WI38 (cell line): ENCODE data around the gene KRT15.

ENCODE experiments used
- H3K4me3 ChIP-seq: 2 replicates; pipeline ENCODE4 v1.5.1; 2011; ENCODE audit warnings: low read depth, mild to moderate bottlenecking, control low read depth, low read length
- TF ChIP-seq, protein P1 (sequence below): IDR thresholded peaks from 2 replicates; pipeline ENCODE4 v1.5.1; 2012; ENCODE audit warnings: low read depth, mild to moderate bottlenecking, control low read depth, low read length

KRT15 gene

DNA sequence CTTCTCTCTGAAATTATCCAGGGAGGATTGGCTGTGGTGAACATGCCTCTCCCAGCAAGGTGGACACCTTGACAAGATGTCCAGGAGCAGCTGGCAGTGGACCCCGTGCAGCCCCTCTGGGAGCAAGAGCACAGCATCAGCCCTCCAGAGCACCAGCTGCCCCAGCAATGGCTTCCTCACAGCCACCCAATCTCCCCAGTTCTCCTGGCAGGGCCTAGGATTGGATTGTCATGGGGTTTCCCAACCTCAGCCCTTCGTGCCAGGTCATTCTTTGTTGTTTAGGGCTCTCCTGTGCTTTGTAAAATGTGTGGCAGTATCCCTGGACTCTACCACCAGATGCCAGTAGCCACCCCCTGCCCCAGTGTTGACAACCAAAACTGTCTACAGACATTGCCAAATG, 27.2 kb downstream of the KRT15 start:
- H3K4me3 ChIP-seq: no peak overlapping the region
- TF ChIP-seq, protein P1, sequence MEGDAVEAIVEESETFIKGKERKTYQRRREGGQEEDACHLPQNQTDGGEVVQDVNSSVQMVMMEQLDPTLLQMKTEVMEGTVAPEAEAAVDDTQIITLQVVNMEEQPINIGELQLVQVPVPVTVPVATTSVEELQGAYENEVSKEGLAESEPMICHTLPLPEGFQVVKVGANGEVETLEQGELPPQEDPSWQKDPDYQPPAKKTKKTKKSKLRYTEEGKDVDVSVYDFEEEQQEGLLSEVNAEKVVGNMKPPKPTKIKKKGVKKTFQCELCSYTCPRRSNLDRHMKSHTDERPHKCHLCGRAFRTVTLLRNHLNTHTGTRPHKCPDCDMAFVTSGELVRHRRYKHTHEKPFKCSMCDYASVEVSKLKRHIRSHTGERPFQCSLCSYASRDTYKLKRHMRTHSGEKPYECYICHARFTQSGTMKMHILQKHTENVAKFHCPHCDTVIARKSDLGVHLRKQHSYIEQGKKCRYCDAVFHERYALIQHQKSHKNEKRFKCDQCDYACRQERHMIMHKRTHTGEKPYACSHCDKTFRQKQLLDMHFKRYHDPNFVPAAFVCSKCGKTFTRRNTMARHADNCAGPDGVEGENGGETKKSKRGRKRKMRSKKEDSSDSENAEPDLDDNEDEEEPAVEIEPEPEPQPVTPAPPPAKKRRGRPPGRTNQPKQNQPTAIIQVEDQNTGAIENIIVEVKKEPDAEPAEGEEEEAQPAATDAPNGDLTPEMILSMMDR: no peak

DNA sequence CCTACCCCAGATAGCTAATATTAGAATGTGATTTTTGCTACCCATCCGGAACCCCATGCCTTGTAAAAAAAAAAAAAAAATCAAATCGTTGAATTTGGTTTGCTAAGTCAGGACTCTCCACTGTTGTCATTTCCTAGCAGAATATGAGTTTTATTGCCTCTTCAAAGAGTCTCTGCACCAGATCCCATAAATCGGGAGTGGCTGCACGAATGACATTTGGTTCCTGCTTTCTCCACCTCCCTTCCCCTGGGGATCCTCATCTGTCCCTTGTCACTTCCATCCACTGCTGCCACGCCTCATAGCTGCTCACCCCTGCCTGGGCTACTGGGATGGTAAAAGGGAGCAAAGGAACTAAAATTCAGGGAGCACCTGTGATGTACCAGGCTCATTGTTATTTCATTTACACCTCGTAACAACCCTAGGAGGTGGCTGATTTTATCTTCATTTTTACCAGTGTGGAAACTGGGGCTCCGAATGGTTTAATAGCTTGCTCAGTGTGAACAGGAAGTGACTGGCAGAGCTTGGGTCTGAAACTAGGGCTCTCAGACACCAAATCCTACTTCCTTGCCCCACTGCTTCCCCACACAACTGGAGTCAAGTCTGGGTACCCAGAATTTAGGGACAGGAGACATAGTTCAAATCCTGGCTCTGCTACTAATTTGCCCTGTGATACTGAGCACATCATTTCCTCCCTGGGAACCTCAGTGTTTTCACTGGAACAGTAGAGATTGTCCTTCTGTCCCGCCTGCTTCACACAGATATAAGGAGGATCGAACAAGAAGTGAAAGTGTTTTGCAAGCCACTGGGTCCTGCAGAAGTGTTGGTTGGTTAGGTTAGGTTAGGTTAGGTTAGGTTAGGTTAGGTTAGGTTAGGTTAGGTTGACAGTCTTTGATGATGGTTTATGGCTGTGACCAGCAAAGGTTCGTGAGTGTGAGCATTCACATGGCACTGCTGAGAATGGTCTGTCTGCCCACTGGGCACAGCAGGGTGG, 28.4 kb downstream of the KRT15 start:
- H3K4me3 ChIP-seq: no peak overlapping the region
- TF ChIP-seq, protein P1: no peak

DNA sequence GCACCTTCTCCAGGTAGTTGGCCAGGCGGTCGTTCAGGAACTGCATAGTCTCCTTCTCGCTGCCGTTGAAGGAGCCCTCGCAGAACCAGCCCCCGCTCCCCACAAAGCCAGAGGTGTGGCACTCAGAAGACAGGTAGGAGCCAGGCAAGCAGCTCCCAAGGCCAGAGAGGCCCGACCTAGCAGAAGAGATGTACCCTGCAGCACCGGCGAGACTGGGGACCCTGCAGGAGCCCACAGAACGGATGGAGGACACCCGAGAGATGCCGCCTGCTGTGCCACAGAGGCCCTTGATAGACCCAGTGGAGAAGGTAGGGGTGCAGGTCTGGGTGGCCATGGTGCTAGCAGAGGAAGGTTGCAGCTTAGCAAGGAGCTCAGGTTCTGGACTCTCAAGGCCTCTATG, 29.2 kb downstream of the KRT15 start, which contains the start of gene KRT36:
Gene KRT36 (minus strand): TSS at position 380 of the 400 bp plus-strand sequence. CDS start 46 bp downstream, at position 334.
- TF ChIP-seq, protein P1: no peak
- H3K4me3 ChIP-seq: no peak within 1 kb of the TSS

DNA sequence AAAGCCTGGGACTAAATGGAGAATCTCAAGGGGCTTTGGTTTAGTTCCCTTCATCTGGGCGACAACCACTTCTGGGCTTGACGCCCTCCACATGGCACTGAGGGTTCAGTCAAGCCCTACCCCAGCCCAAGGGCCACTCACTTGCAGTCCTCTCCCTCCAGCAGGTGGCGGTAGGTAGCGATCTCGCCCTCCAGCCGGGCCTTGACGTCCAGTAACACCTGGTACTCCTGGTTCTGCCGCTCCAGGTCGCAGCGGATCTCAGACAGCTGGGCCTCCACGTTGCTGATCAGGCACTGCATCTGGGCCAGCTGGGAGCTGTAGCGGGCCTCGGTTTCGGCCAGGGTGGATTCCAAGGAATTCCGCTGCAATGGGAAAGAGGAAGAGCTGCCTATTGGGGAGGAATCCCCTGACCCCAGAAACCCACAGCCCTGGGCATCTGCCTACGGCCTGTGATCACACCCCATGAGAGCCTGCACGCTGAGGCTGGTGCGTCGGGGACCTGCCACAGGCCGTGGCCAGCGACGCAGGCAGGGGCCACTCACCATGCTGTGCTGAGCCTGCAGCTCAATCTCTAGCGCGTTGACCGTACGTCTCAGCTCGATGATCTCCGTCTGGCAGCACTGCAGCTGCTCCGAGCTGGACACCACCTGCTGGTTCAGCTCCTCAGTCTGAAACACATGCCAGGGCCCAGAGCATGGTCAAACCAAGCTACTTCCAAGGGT, 31.7 kb downstream of the KRT15 start:
- TF ChIP-seq, protein P1: no peak
- no peak overlapping the region for H3K4me3 ChIP-seq

DNA sequence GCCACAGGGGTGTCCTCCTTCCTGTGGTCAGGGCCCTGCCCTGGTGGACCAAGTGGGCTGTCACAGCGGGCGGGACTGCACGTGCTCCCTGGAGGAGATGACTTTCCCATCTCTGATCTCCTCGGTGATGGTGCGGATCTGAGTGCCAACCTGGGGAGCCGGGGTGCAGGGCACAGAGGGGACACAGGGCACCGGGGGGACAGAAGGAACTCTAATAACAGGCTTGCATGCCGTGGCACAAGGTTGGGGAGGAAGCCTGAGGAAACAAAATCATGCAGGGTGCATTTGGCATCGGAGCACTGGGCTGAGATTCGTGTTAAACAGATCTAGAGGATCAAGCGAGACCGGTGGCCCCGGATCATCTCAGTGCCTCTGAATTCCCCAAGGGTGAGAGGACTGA, 32.4 kb downstream of the KRT15 start:
- TF ChIP-seq, protein P1: no peak
- H3K4me3 ChIP-seq: no peak overlapping the region

DNA sequence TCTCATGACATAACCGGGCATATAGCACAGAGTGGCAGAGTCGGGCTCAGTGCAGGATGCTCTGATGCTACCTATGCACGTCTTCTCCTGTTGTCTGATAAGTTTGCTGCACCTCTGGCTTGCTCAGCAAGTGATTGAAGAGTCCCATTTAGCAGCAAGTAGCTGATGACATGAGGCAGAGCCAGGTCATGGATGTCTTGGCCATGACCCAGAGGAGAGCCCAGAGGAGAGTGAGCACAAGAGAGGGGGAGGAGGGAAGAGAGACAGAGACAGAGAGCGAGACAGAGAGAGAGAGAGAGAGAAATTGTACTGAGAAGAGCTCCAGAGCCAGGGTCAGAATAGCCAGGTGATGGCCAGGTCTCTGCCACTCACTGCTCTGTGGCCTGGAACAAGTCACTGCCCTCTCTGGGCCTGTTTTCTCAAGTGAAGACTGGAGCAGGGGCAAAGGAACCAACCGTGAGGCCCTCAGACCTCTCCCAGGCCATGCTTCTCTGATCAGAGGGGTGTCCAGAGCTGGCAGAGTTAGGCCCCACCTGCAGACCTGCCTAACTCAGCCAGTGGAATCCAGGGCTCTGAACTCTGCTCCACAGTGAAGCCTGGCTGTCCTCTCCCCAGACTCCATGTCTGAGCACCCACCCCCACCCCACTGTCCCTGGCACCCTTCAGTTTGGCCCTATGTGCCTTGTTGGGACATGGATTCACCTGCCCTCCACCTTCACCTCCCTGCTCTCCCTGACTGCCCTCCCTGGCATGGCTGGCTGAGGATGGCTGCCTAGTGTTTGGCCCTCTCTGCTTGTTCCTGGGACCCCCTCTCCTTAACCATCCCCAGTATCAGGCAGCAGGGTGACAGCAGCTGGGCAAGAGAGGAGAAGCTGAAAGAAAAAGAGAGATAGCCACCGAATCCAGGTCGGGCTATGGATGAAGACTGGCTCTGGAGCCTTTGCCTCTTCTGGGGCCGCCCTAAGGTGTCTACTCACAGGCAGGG, 33.5 kb downstream of the KRT15 start:
- TF ChIP-seq, protein P1: no peak
- H3K4me3 ChIP-seq: no peak overlapping the region
